Neural progenitor cell (in vitro differentiated cells): ENCODE results near the gene TPCN2.

ENCODE experiments used
- CTCF ChIP-seq: fragments of 200-600 bp; sonication (generic); IDR thresholded peaks from 2 replicates; pipeline ENCODE4 v1.5.1; 2017; ENCODE audit warnings: antibody characterized with exemption, mild to moderate bottlenecking
- EZH2 ChIP-seq: fragments of 200-600 bp; sonication (generic); IDR thresholded peaks from 2 replicates; pipeline ENCODE4 v1.6.1; 2017; ENCODE audit warnings: antibody characterized with exemption, mild to moderate bottlenecking, moderate library complexity
- EZH2phosphoT487 ChIP-seq: fragments of 200-600 bp; sonication (generic); IDR thresholded peaks from 2 replicates; pipeline ENCODE4 v1.6.1; 2017; ENCODE audit warnings: antibody characterized with exemption

GRCh38 chr11:69113226-69113625, 64.5 kb downstream of the TPCN2 start:
- TF ChIP-seq CTCF (no peak), EZH2 (no peak), EZH2phosphoT487 (no peak)
